ENCODE measurements around the gene OCIAD2. TPM values are rescaled to one million over a fixed set of nuclear protein-coding genes. Genes with fewer than 3 reads are reported as not detected.

The OCIAD2 gene
- total RNA-seq, 4 donors from 2014 or later: 22.0 to 56.1 (median 41.6) TPM

DNA sequence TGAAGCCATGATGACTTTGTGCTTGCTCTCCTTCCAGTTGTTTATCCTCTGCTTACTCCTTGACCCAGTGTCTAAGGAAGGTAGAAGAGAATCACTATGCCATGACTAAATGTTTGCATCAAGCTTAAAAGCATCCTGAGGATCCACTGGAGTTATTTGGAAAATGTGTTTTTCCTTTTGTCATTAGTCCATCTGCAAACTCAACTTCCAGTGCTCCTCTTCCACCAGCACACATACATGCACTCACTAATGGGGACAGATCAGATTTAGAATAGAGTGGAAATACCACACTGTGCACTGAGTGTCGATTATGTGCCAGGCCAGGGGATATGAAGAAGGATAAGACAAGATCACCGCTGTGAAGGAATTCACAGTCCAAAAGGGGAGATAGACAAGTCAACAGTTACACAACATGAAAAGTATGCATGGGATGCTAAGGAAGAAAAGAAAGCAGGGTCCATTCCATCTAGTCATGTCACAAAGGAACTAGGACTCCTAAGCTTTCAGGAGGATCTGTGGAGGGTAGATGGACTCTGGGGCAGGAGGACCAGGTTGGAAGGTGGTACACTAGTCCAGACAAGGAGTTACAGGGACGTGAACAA, 1.9 kb downstream of the OCIAD2 start:
- 97 to 98% methylated on average over 3 of the region's 3 CpGs for WGBS, 2 donors
- Histone ChIP-seq H3K9me3 (no peaks in the 10 kb centered on the region), H3K27me3 (no peaks in the 10 kb centered on the region), H3K27ac (no peak overlapping the region), H3K4me1 (peaks cover 12 to 14% of the 10 kb centered on the region in 2 donors), H3K4me3 (replicated peaks in 1 of 3) (no peak overlapping the region), H3K36me3 (peaks cover 5 to 31% of the 10 kb centered on the region in 2 donors)
- intact Hi-C loops (cut with DNase I): no loop called here
- TF ChIP-seq CTCF (IDR thresholded peaks at IDR 0.05) (no peak), POLR2A (IDR thresholded peaks at IDR 0.05) (no peak)
- DNase-seq: no peak

- no peak overlapping the region for H3K4me3 ChIP-seq (replicated peaks in 1 of 3)
- H3K9me3 ChIP-seq: no peaks in the 10 kb centered on the region
- intact Hi-C loops (cut with DNase I): no loop called here
- H3K27ac ChIP-seq: no peak overlapping the region
- no peak for TF ChIP-seq POLR2A (IDR thresholded peaks at IDR 0.05)
- TF ChIP-seq CTCF (IDR thresholded peaks at IDR 0.05): no peak
- no peak for DNase-seq
- 89 to 92% methylated on average over 4 of the region's 4 CpGs for WGBS, 2 donors
- no peaks in the 10 kb centered on the region for H3K27me3 ChIP-seq
- peaks cover 5 to 33% of the 10 kb centered on the region in 2 donors for H3K36me3 ChIP-seq
- H3K4me1 ChIP-seq: peaks cover 9 to 14% of the 10 kb centered on the region in 2 donors
These were observed 2.5 kb downstream of the OCIAD2 start for GRCh38 chr4:48904101-48904500.

GRCh38 chr4:48902266-48902665, 4.3 kb downstream of the OCIAD2 start:
- no peak for DNase-seq
- Histone ChIP-seq H3K27me3 (no peaks in the 10 kb centered on the region), H3K27ac (no peak overlapping the region), H3K4me1 (peaks cover 9 to 14% of the 10 kb centered on the region in 2 donors), H3K36me3 (peaks cover 5 to 33% of the 10 kb centered on the region in 2 donors), H3K4me3 (replicated peaks in 1 of 3) (no peak overlapping the region), H3K9me3 (no peaks in the 10 kb centered on the region)
- no peak for TF ChIP-seq CTCF (IDR thresholded peaks at IDR 0.05)
- TF ChIP-seq POLR2A (IDR thresholded peaks at IDR 0.05): no peak
- intact Hi-C loops (cut with DNase I): no loop called here

- Histone ChIP-seq H3K4me3 (replicated peaks in 1 of 3) (no peak overlapping the region), H3K27me3 (no peaks in the 10 kb centered on the region), H3K4me1 (peaks cover 9% of the 10 kb centered on the region in 2 donors), H3K36me3 (peaks cover 5 to 33% of the 10 kb centered on the region in 2 donors), H3K27ac (no peak overlapping the region), H3K9me3 (no peaks in the 10 kb centered on the region)
- intact Hi-C loops (cut with DNase I): no loop called here
- 95 to 97% methylated on average over 4 of the region's 4 CpGs for WGBS, 2 donors
- DNase-seq: no peak
- TF ChIP-seq CTCF (IDR thresholded peaks at IDR 0.05) (no peak), POLR2A (IDR thresholded peaks at IDR 0.05) (no peak)
These were observed 5.4 kb downstream of the OCIAD2 start for GRCh38 chr4:48901196-48901595.

GRCh38 chr4:48899950-48900349, 6.6 kb downstream of the OCIAD2 start:
- Histone ChIP-seq H3K9me3 (no peaks in the 10 kb centered on the region), H3K27me3 (no peaks in the 10 kb centered on the region), H3K4me1 (no peaks in the 10 kb centered on the region), H3K27ac (no peak overlapping the region), H3K36me3 (peaks cover 5 to 33% of the 10 kb centered on the region in 2 donors), H3K4me3 (replicated peaks in 1 of 3) (no peak overlapping the region)
- 82 to 95% methylated on average over 4 of the region's 4 CpGs for WGBS, 2 donors
- intact Hi-C loops (cut with DNase I): no loop called here
- TF ChIP-seq CTCF (IDR thresholded peaks at IDR 0.05): no peak
- no peak for TF ChIP-seq POLR2A (IDR thresholded peaks at IDR 0.05)
- no peak for DNase-seq
